ENCODE measurements around the gene SCARB2.

Gene SCARB2

DNA sequence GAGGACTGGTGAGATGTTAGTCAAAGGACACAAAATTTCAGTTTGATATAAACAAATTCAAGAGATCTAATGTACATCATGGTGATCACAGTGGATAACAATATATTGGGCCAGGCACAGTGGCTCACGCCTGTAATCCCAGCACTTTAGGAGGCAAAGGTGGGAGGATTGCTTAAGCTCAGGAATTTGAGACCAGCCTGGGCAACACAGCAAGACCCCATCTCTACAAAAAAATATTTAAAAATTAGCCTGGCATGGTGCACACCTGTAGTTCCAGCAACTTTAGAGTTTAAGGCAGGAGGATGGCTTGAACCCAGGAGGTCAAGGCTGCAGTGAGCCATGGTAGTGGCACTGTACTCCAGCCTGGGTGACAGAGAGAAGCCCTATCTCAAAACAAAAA is 8.7 kb downstream of the SCARB2 start:
- TF ChIP-seq, protein P1, sequence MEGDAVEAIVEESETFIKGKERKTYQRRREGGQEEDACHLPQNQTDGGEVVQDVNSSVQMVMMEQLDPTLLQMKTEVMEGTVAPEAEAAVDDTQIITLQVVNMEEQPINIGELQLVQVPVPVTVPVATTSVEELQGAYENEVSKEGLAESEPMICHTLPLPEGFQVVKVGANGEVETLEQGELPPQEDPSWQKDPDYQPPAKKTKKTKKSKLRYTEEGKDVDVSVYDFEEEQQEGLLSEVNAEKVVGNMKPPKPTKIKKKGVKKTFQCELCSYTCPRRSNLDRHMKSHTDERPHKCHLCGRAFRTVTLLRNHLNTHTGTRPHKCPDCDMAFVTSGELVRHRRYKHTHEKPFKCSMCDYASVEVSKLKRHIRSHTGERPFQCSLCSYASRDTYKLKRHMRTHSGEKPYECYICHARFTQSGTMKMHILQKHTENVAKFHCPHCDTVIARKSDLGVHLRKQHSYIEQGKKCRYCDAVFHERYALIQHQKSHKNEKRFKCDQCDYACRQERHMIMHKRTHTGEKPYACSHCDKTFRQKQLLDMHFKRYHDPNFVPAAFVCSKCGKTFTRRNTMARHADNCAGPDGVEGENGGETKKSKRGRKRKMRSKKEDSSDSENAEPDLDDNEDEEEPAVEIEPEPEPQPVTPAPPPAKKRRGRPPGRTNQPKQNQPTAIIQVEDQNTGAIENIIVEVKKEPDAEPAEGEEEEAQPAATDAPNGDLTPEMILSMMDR (IDR thresholded peaks at IDR 0.05; ENCODE audit: extremely low read depth, insufficient read depth, missing control alignments): no peak
- in situ Hi-C loops (cut with MboI; ENCODE audit: low pct_unique_long_range_greater_than_20kb, low sequenced_read_pairs, unreplicated experiment): no loop called here
- no peak for DNase-seq (ENCODE audit: low spot score)

DNA sequence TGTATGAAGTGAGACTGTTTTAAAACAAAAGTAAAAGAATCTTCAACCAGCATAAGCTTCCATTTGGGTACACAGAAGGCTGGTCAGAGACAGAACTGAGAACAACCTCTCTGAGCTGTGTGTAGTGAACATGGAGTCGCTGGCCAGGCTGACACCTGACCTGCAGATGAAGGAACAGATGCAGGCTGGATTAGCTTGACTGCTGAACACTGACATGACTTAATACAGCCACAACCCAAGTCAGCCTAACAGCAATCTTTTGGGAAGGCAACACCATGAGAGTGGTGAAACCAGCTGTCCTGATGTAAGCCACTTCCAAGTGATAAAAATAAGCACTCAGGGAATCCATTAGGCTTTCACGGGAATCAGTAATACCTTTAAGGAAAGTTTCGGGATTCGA is 10.1 kb downstream of the SCARB2 start:
- TF ChIP-seq, protein P1 (IDR thresholded peaks at IDR 0.05; ENCODE audit: extremely low read depth, insufficient read depth, missing control alignments): no peak

DNA sequence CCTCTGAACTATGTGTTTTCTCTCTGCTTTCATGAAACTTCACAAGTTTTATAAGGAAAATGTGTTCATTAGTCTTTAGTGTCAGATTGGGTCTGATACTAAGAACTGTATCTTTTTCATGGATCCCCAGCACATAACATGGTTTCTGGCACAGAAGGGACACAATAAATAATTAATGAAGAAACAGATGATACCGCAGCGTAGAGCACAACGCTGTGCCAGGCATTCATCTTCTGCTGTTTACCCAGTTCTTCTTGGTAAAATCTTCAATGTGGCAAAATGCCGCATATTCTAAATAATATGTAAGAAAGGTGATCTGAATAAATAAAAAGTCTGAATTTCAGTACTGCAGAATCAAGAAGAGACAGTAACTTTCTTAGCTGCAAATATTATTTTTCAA is 12.3 kb downstream of the SCARB2 start:
- TF ChIP-seq, protein P1 (IDR thresholded peaks at IDR 0.05; ENCODE audit: extremely low read depth, insufficient read depth, missing control alignments): no peak
- no peak for DNase-seq (ENCODE audit: low spot score)
- in situ Hi-C loops (cut with MboI; ENCODE audit: low pct_unique_long_range_greater_than_20kb, low sequenced_read_pairs, unreplicated experiment): no loop called here

More for the DNA sequence above, 10.1 kb downstream of the SCARB2 start:
- DNase-seq (ENCODE audit: low spot score): no peak
- in situ Hi-C loops (cut with MboI; ENCODE audit: low pct_unique_long_range_greater_than_20kb, low sequenced_read_pairs, unreplicated experiment): no loop called here

DNA sequence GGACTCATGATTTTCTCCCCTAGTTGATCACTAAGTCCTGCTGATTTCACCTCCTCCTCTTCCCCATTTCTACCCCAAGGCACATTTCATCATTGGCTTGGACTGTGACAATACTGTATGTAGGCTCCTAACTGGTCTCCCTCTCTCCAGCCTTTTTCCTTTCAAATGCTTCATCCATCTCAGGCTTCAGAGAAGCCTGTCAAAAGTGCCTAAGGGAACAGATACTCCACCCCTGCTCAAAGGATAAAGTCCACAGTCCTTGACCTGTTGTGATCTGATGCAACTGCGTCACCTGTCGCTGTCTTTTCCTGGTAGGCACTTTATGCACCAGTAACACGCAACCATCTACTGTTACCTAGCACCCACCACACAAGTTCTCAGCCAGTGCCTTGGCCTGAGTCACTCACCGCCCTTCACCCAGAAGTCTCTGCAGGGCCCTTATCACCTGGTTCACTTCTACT is 12.8 kb downstream of the SCARB2 start:
- no peak for DNase-seq (ENCODE audit: low spot score)
- TF ChIP-seq, protein P1 (IDR thresholded peaks at IDR 0.05; ENCODE audit: extremely low read depth, insufficient read depth, missing control alignments): no peak
- in situ Hi-C loops (cut with MboI; ENCODE audit: low pct_unique_long_range_greater_than_20kb, low sequenced_read_pairs, unreplicated experiment): no loop called here

DNA sequence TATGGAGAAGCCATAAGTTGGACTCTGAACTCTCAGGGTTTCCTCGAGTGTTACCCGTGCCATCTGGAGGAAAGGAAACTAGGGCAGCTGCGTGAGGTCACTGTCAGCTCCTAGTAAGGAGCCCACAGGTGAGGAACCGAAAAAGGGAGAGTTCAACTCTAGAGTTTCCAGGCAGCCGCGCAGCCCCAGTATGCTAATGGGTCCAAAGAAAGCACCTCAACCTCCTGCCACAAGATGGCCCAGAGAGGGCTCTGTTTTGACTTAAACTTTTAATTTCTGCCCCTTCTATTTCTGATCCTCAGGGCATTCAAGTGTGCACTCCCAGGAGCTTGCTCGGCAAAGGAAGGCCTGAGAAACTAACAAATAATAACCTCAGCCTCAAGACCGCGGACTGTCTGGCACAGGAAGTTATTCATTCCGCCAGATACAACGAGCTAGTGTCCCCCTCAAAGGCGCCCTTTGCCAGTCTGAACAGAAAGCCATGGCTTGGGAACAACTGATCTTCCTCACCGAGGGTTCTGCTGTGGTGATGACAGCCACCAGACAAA is 13.9 kb downstream of the SCARB2 start:
- in situ Hi-C loops (cut with MboI; ENCODE audit: low pct_unique_long_range_greater_than_20kb, low sequenced_read_pairs, unreplicated experiment): no loop called here
- TF ChIP-seq, protein P1 (IDR thresholded peaks at IDR 0.05; ENCODE audit: extremely low read depth, insufficient read depth, missing control alignments): peak; percentile 41
- DNase-seq (ENCODE audit: low spot score): peak; percentile 34

DNA sequence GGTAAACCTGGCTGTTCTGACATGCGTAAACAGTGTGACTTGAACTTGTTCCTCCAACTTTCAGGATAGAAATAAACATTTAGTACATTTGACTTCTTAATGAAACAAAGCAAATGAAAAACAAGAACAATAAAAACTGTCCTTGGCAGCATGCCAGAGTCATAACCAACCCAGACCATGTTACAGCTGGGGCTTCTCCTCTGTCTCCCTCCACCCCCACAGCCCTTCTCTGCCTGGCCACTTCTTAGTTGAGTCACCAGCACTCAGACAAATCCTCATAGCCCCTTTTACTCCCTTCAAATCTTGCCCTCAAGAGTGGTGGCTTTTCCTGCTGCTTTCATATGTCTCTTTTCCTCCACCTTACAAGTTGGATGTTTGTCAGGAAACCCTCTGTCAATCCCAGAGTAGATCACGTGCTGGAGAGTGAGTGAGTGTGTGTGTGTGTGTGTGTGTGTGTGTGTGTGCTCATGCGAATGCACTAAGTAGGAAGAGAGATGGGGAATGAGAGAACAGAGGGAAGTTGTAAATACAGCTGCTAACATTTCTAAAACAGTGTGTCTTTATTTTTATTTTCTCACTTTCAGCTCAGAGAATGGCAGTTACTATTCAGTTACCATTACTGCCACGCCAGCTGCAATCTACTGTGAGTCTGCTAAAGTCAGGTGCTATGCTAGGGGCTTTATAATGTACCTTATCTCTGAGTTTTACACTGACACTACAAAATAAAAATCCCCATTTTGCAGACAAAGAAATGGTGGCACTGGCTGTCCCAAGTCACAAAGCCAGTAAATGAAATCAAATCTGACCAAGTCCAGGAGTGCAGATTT is 15.0 kb downstream of the SCARB2 start:
- TF ChIP-seq, protein P1 (IDR thresholded peaks at IDR 0.05; ENCODE audit: extremely low read depth, insufficient read depth, missing control alignments): no peak
- peak; percentile 46 for DNase-seq (ENCODE audit: low spot score)
- in situ Hi-C loops (cut with MboI; ENCODE audit: low pct_unique_long_range_greater_than_20kb, low sequenced_read_pairs, unreplicated experiment): no loop called here

All from GM13977 (cell line).